NCI-H345 treated with DMSO at 0.1 percent for 48 hours (cell line): ENCODE results near the gene KIAA1958.
"Not testable (repeated sequence)": the region's sequence is repeated elsewhere in the genome, so short reads cannot be mapped to it uniquely, and the experiment has no call there.

Source experiments
- DNase-seq: peaks from one replicate; lab custom pipeline; 2025; ENCODE audit not compliant: unreplicated experiment; lab: John Stamatoyannopoulos, UW

The KIAA1958 gene

DNA sequence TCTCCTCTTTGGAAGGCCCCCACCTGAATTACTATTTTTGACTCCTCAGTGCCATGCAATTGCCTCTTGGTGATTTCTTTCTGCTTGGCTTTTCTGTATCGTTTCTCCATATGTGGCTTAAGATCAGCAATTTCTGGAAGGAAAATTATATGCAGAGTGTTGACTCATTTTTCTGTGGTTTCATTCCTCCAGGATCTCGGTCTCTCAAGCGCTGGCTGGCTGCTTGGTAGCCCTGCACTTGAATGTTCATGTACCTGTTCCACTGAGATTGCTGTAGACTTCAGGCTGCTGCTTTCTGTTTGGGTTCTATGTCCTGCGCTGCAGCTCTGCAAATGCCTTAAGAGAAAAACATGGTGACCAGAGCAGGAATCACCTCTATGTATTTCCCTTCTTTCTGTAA lies 153.7 kb downstream of the KIAA1958 start:
- no peak for DNase-seq

DNA sequence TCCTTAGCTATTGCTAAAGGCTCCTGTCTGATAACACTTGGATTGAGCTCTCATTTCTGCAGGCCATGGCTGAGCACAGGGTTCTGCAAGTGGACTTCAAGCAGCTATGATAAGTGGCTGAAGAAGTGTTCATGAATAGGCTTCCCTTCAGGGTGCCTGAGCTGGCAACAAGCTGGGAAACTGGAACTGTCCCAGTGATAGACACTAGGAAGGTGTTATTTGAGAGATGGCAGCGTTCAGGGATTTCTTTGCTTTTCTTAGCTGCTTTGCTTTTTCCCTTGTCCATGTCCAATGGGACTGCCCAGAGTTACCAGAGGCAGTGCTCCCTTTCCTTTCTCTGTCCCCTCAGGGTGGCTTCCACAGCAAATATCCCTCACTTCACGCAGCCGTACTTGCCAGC lies 155.5 kb downstream of the KIAA1958 start:
- no peak for DNase-seq

DNA sequence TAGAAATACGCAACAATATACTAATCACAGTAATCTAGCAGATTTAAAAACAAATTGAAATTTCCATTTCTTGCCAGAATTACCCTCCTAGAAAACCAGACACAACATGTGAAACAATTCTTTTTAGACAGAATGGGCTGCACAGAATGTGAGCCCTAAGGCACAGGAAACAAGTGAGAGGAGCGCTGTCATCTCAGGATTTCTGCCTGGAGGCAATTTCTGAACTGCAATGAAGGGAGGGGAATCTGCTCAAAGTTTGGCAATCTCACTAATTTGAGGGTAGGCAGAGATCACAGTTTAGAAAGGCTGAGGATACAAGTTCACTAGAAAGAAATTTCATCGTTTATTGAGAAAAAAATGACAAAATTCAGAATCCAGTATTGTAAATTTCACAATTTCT lies 161.0 kb downstream of the KIAA1958 start:
- no peak for DNase-seq

DNA sequence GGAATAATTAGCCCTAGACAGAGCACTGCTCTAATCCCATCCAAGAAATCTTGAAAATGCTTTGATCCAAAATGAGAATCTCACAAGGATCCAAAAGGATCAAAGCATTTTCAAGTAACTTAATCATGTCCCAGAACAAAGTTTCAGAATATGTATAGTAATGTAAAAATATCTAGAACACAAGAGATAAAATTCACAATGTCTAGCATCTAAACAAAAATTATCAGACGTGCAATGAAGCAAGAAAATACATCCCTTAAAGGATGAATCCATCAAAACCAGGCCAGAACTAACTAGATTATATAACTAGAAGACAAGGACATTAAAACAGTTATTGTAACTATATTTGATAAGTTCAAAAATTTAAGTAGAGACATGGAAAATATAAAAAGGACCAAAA lies 162.0 kb downstream of the KIAA1958 start:
- DNase-seq: no peak

DNA sequence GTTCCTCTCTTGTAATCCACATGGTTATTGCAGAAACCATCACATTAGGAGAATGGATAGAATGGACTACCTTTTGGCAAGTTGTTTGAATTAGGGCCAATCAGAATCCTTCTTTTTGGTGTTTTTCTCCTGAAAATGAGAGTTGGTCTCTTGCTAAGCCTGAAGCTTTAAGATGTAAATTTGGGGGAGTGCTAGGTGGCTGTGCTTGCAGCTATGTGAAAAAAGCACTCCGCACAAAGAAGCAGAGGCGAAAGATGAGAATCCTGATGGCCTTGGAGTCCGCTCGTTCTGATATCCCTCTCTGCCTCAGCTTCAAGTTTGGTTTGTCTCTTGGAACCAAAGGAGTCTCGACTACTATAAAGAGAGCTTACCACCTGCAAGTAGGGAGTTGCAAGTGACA lies 167.7 kb downstream of the KIAA1958 start:
- no peak for DNase-seq

DNA sequence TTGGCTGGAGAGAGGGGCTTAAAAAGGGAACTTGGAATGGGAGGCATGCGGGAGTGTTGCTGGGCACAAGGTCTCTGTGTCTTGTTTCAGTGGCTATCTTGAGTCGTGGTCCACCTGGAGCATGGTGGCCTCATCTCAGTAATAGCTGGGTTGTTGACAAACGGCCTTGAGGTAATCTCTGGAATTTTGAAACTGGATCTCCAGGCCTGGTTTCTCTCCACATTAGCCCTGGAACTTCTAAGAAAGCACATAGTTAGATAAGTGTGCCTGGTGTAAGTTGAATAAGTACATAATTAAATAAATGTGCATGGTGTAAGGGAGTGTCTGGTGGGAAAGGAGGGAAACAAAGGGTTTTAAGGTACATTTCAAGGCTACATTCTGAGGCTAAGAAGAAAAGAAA lies 169.0 kb downstream of the KIAA1958 start:
- no peak for DNase-seq

DNA sequence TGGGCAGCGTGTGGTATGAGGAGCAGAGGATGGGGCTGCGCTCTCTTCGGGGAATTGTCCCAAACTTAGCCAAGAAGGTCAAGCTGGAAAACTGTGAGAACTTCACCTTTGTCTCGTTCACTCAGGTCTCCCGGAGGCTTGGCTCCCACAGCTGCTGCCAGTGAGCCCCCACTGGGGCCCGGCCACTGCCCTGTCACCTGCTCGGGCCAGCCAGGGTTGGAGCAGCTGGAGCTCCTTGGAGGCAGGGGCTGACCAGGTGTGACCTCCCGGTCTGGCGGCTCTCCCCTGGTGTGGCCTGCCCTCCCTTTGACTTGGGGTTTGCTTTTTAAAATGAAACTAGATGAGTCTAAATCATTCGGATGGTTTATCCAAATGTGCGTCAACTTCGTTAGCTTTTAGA lies 173.3 kb downstream of the KIAA1958 start:
- no peak for DNase-seq

DNA sequence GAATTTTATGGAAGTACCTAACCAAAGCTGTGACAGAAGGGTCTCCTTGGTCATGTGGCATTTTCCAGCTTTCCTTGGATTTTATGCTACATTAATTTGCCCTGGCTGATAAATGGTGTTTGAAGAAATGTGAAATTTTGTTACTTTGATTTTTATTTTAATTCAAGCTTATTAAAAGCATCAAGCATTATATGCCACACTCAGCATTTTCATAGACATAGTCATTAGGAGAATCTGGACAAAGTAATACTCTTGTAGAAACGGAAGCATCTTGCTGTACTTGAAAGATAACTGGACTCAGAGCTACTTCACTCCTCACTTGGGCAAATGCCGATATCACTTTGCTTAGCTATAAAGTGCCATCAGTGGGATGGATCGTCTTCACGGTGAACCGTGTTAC lies 177.1 kb downstream of the KIAA1958 start:
- no peak for DNase-seq

DNA sequence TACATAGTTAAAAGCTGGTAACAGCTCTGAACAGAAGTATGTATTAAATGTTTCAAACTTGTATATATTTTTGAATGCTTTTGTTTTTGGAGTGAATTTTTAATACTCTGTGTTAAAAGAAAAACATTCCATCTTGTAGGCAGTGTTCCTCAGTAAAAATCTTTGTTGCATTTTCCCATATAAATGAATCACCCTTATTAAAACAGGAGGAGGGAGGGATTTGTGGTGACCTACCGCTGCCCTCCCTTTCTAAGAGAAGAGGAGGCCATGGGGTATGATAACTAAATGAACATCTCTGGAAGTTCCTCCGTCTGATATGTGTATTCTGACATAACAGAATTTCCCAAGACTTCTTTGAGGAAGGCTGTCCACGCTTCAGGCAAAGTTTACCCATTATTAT lies 177.9 kb downstream of the KIAA1958 start:
- no peak for DNase-seq

DNA sequence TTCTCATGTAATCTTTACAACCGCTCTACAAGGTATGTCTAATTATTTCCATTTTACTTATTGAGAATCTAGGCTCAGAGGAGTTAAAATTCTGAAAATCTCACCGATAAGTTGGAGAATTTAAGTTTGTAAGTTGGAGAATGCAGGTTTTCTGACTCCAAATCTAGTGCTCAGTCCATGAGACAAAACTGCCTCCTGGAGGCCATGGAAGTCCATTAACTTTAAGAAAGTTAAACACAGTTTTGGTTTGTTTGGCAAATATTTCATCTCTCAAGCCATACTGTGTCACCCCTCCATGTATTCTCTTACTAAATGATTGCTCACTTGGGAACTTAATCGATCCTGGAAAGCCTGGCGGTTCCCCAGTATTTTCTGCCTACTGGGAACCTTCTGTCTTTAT lies 178.7 kb downstream of the KIAA1958 start:
- no peak for DNase-seq

DNA sequence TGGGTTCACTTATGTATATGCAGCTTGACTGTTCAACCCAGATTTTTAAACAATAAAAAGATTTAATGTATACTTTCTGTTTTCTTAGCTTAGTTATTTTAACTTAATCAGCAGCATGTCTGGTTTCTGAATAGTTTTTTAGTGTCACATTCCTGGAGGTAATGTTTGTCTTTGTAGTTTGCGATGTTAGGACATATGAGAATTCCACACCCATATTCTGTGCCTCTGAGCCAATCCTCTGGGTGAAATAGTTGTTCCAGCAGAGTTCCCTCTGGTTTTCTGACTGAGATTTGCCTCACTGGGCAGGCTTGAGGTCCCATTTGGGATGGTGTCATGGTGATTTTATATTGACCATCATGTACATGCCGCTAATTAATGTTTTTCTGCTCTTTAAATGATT lies 182.7 kb downstream of the KIAA1958 start:
- DNase-seq: no peak

DNA sequence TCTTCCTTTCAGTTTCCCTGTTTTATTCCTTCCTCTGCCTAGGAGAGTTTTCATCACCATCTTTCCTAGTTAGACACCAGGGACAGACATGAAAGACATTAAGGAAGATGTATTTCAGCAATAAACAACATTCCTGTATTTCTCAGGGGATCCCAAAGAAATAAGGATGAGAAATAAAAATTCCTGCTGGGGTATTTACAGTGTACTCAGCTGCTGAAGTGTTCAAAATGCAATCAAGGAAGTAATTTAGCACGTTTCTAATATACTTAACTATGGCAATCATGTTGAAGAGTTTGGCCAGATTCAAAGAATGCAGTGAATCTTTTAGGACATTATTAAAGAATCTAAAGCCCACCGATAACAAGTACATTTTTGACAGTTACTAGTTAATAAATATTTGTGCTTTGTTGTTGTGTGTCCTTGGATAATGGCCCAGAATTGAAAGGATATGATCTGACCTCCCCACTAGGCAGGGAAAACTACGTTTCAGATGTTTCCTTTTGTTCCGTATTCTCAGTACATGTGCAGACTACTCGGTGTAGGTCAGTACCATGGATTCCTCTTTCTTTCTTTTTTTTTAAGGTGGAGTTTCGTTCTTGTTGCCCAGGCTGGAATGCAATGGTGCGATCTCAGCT lies 184.5 kb downstream of the KIAA1958 start:
- DNase-seq: no peak

DNA sequence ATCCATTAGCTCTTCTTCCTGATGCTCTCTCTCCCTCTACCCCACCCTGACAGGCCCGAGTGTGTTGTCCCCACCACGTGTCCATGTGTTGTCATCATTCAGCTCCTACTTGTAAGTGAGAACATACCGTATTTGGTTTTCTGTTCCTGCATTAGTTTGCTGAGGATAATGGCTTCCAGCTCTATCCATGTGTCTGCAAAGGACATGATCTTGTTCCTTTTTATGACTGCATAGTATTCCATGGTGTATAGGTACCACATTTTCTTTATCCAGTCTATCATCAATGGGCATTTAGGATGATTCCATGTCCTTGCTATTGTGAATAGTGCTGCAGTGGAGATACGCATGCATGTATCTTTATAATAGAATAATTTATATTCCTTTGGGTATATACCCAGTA lies 186.6 kb downstream of the KIAA1958 start:
- not testable (repeated sequence) for DNase-seq

DNA sequence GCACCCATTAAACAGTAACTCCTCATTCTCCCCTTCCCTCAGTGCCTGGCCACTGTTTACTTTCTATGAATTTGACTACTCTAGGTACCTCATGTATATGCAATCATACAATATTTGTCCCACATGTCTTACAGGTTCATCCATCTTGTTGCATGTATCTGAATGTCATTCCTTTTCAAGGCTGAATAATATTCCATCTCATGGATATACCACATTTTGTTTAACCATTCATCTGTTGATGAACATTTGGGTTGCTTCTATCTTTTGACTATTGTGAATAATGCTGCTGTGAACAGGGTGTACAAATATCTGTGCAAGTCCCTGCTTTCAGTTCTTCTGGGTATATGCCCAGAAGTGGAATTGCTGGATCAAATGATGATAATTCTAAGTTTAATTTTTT lies 190.4 kb downstream of the KIAA1958 start:
- DNase-seq: no peak

DNA sequence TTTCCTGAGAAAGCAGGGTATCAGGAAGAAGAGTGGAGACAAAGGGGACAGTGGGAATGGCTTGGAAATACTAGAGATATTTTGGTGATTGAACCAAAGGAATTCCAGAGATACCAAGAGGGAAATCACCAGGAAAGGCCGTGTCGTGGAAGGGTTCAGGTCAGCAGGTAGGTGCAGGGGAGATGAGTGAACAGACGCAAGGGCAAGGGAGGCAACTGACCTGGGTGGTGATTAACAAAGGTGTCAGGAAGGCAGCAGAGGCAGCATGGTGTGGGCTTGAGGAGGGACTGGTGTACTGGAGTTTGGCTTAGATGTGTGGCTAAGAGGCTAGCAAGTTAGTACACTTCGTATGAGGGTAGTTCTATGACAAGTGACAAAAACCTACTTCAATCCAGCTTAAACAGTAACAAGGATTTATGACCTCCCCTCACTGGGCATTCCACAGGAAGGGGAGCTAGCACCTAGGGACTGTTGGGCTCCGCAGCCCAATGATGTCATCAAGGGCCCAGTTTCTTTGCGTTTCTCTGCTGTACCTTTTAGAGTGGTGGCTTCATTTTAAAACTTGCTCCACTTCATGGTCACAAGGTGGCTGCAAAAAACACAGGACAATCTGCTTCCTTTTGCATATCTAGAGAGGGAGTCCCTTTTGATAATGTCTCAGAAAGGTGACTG lies 194.2 kb downstream of the KIAA1958 start:
- DNase-seq: no peak

DNA sequence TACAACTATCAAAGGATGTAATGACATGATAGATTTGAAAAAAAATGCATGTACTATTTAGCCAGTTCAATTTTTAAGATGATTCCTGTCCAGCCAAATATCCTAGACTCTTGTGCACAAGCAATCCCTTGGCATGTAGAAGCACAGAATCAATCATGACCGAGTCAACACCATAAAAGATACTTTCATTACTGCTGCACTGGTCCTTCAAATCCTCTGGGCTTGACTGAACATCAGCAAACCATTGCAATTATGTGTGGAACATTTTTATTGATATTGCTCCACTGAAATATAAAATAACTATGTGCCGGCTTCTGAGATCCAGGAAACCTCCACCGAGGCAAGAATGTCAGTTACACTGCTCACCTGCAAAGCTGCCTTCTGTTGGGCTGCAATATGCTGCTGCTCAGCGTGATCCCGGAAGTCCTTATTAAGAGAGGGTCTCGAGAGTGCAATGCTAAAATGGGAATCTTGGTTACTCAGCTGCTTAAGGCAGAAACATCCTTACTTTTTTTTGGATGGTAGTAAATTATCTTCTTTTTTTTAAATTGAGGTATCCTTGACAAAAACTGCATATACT lies 202.6 kb downstream of the KIAA1958 start:
- DNase-seq: no peak

DNA sequence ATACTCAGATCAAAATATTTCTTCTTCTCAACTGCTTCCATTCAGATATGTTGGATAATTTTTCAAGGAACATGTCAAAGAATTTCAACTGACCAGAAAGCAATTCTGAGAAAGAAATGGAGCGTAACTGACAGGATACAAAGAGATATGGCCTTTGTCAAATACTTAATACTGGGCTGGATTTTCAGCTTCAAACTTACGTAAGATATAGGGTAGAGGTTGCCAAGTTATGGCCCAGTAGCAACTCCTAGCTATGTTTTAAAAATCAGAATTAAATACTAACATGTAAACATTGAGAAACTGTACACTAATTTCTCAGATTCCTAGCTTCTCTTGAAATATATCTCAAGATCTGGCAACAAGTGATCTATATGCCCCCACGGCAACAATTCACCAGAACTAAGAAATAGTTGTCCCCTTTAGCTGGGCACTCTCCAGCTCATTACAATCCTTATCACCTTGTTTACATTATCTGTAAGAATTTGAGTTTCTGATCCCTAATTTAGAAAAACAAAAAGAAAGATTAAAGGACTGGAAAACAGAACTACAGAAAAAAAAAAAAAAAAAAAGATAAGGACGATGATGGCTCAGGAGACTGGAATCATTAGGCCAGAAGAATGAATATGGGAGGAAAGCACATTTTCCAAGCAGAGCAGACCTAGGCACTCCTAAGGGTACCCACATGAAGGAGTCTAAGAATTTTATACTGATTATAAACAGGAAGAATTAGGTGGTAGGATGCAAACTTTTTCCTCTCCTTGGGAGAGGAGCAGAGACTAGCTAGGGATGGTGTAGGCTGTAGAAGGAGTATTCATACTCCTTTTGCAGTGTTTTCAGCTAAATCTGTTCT lies 208.3 kb downstream of the KIAA1958 start:
- DNase-seq: no peak

DNA sequence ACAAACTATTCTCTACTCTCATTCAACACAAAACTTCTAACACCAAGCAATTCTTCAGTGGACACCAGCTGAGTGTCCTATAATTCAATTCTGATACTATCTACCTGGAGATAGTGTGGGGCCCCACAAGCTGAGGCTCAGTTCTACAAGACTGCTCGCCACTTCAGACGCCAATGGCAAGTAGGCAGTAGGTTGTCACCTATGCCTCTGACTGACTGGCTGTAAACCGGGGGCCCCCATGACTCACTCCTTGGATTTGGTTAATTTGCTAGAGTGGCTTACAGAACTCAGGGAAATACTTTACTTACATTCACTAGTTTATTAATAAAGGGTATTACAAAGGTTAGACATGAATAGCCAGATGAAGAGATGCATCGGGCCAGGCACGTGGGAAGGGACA lies 209.8 kb downstream of the KIAA1958 start:
- DNase-seq: no peak

DNA sequence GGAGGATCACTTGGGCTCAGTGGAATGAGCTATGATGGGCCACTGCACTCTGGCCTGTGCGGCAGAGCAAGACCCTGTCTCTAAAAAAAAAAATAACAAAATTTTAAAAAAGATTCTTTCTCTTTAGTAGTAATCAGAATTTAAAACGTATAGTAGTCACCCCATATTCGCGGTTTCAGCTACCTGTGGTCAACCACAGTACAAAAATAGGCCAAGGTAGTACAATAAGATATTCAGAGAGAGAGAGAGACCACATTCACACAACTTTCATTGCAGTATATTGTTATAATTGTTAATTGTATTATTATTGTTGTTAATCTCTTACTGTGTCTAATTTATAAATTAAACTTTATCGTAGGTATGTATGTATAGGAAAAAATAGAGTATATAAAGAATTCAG lies 212.6 kb downstream of the KIAA1958 start:
- no peak for DNase-seq

DNA sequence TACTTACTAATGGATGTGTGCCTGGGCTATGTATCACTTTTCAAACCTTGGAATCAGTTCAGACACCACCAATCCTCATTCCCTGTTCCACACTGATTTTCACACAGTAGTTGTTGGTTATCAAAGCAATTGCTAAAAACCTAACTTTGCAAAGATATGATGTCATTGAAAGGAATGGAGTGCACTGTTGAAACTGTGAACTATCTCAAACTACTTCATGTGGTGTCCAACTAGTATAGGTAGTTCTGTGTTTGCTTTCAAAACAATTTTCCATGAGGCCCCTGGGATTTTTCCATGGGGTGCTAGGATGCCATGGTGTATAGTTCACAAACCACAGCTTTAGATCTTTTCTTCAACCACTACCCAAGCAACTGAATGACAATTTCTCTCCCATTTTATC lies 213.5 kb downstream of the KIAA1958 start:
- no peak for DNase-seq

DNA sequence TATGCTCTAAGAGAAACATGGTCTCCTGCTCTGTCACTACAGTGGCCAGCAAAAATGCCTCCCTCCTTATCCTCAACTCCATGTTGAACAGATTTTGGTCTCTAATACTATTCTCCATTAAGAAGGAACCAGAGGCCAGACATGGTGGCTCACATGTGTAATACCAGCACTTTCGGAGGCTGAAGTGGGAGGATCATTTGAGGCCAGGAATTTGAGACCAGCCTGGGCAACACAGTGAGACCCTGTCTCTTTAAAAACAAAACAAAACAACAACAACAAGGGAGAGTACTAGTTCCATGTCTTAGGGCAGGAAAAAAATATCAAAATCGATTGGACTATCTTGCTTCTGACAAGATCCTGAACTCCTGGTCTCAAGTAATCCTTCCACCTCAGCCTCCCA lies 216.7 kb downstream of the KIAA1958 start:
- DNase-seq: no peak
